Measurements from ENCODE around the gene RFNG. TPM values are rescaled to one million over a fixed set of nuclear protein-coding genes. Genes with fewer than 3 reads are reported as not detected.

Gene RFNG
- total RNA-seq, result 56.5 and 59.9 TPM in 2 replicates

GRCh38 chr17:82051776-82052637 lies at the start of gene RFNG, which contains the start of gene GPS1:
Gene RFNG, minus strand, starts transcription at chr17:82051811. Its CDS starts 45 bp downstream, at chr17:82051766.
Gene GPS1, plus strand, starts transcription at chr17:82051898. Its CDS starts 34 bp downstream, at chr17:82051932.

GRCh38 chr17:82098169-82098938 lies 46.7 kb upstream of the RFNG start, which contains the start of gene FASN:
Gene FASN, minus strand, starts transcription at chr17:82098236. Its CDS starts 1,791 bp downstream, at chr17:82096445.

GRCh38 chr17:82065638-82066303 lies 14.2 kb upstream of the RFNG start, which contains the start of gene DUS1L:
Gene DUS1L, minus strand, starts transcription at chr17:82065804. Its CDS starts 745 bp downstream, at chr17:82065059.

GRCh38 chr17:82037092-82037888 lies 14.3 kb downstream of the RFNG start, which contains the start of gene DCXR:
Gene DCXR, minus strand, starts transcription at chr17:82037697. Its CDS starts 15 bp downstream, at chr17:82037682.

GRCh38 chr17:82031303-82031884 lies 20.2 kb downstream of the RFNG start, which contains the start of gene RAC3:
Gene RAC3, plus strand, starts transcription at chr17:82031678. Its CDS starts 84 bp downstream, at chr17:82031762.

GRCh38 chr17:82022981-82023446 lies 28.6 kb downstream of the RFNG start, which contains the start of gene LRRC45:
Gene LRRC45, plus strand, starts transcription at chr17:82023305. Its CDS starts 339 bp downstream, at chr17:82023644.

GRCh38 chr17:82022310-82022980 lies 29.2 kb downstream of the RFNG start, which contains the start of gene CENPX:
Gene CENPX, minus strand, starts transcription at chr17:82022878. Its CDS starts 17 bp downstream, at chr17:82022861.

Other genes starting within 250 kb of the RFNG start
- gene GCGR, start 247.7 kb downstream of the RFNG start, total RNA-seq, result not detected in 2 replicates
- 88.6 and 90.3 TPM in 2 replicates for gene MCRIP1, start 218.5 kb downstream of the RFNG start, total RNA-seq
- not detected in 2 replicates for gene PPP1R27, start 216.8 kb downstream of the RFNG start, total RNA-seq
- gene P4HB, start 191.3 kb downstream of the RFNG start, total RNA-seq, result 1,150 and 1,536 TPM in 2 replicates
- 181 and 187 TPM in 2 replicates for gene ARHGDIA, start 180.5 kb downstream of the RFNG start, total RNA-seq
- gene ALYREF, start 160.2 kb downstream of the RFNG start, total RNA-seq, result 54.5 and 57.2 TPM in 2 replicates
- 67.8 and 93.4 TPM in 2 replicates for gene ANAPC11, start 160.1 kb downstream of the RFNG start, total RNA-seq
- gene NPB, start 149.6 kb downstream of the RFNG start, total RNA-seq, result 0.49 and 1.3 TPM in 2 replicates
- gene PCYT2, start 140.4 kb downstream of the RFNG start, total RNA-seq, result 75.6 and 91.4 TPM in 2 replicates
- 17.5 and 27.3 TPM in 2 replicates for gene SIRT7, start 133.6 kb downstream of the RFNG start, total RNA-seq
- 27.2 and 33.3 TPM in 2 replicates for gene MAFG, start 124.1 kb downstream of the RFNG start, total RNA-seq
- 130 and 146 TPM in 2 replicates for gene PYCR1, start 114.5 kb downstream of the RFNG start, total RNA-seq
- not detected in 2 replicates for gene MYADML2, start 104.6 kb downstream of the RFNG start, total RNA-seq
- not detected in 2 replicates for gene NOTUM, start 90.6 kb downstream of the RFNG start, total RNA-seq
- 32.3 and 33.8 TPM in 2 replicates for gene ASPSCR1, start 74.2 kb downstream of the RFNG start, total RNA-seq
- gene CENPX, start 28.9 kb downstream of the RFNG start, total RNA-seq, result 13.5 and 14.9 TPM in 2 replicates
- gene LRRC45, start 28.5 kb downstream of the RFNG start, total RNA-seq, result 9.2 and 10.4 TPM in 2 replicates
- 5.0 and 5.5 TPM in 2 replicates for gene RAC3, start 20.1 kb downstream of the RFNG start, total RNA-seq
- gene DCXR, start 14.1 kb downstream of the RFNG start, total RNA-seq, result 29.9 and 35.8 TPM in 2 replicates
- 95.2 and 105 TPM in 2 replicates for gene GPS1, start 87 bp upstream of the RFNG start, total RNA-seq
- gene DUS1L, start 14.0 kb upstream of the RFNG start, total RNA-seq, result 50.3 and 53.1 TPM in 2 replicates
- gene FASN, start 46.4 kb upstream of the RFNG start, total RNA-seq, result 227 and 302 TPM in 2 replicates
- 21.1 and 30.3 TPM in 2 replicates for gene CCDC57, start 161.0 kb upstream of the RFNG start, total RNA-seq
- 191 and 226 TPM in 2 replicates for gene SLC16A3, start 177.2 kb upstream of the RFNG start, total RNA-seq
- gene CSNK1D, start 221.9 kb upstream of the RFNG start, total RNA-seq, result 58.8 and 66.0 TPM in 2 replicates